ENCODE data around the gene KRT35. TPM values are rescaled to one million over a fixed set of nuclear protein-coding genes. Genes with fewer than 3 reads are reported as not detected.

Gene KRT35
- total RNA-seq, 1 experiment from 2014 or later, result not detected

DNA sequence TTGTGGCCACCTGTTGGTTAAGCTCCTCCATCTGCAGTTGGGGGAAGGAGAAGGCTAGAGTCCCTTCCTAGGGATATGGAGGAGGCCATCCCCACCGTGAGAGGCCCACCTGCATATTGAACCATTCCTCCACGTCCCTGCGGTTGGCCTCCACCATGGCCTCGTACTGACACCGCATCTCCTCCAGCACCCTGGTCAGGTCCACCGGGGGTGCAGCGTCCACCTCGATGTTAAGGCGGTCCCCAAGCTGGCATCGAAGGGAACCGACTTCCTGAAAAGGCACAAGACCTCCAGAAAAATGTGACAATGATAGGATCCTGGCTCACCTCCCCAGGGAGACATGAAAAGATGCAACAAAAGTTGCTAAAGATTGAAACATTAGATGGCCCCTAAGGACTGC lies 16.8 kb downstream of the KRT35 start:
- Histone ChIP-seq H3K9me2 (ENCODE audit: insufficient read depth) (no peaks in the 10 kb centered on the region), H3K27ac (ENCODE audit: low read depth, low read length) (peak overlapping the region; percentile 55; the same call in 1 of the 2 replicates), H3K4me3 (replicated peaks in 1 of 2; ENCODE audit: low read depth in 1 of 2, low read length in 2 of 2) (no peak overlapping the region), H3K4me1 (ENCODE audit: control insufficient read depth in 1 of 2, insufficient read depth in 2 of 2, low read length in 2 of 2) (peaks cover 15 to 26% of the 10 kb centered on the region in 2 experiments), H4K20me1 (ENCODE audit: insufficient read depth) (no peaks in the 10 kb centered on the region), H3K9ac (ENCODE audit: low read length) (peak overlapping the region; percentile 43), H3K4me2 (ENCODE audit: low read length) (peak overlapping the region; percentile 70), H3K36me3 (ENCODE audit: control insufficient read depth in 1 of 2, insufficient read depth in 2 of 2, low read length in 2 of 2) (no peaks in the 10 kb centered on the region), H3K79me2 (ENCODE audit: insufficient read depth, low read length) (no peaks in the 10 kb centered on the region), H2AFZ (ENCODE audit: low read depth, low read length, poor library complexity, severe bottlenecking) (no peak overlapping the region), H3K27me3 (ENCODE audit: insufficient read depth, low read length) (no peaks in the 10 kb centered on the region), H3K9me3 (ENCODE audit: control insufficient read depth in 1 of 2, insufficient read depth in 1 of 2, low read depth in 1 of 2, low read length in 2 of 2) (peaks cover 3 to 7% of the 10 kb centered on the region in 2 experiments; a peak in 1 of 4 replicates)
- BruUV-seq (replicated peaks), result no TSS peak
- TF ChIP-seq YY1 (IDR thresholded peaks at IDR 0.05; ENCODE audit: extremely low read depth, insufficient replicate concordance, low read depth, low read length) (no peak), POLR2A (IDR thresholded peaks at IDR 0.05; ENCODE audit: borderline replicate concordance, extremely low read depth, insufficient read depth, insufficient read length) (no peak), CBX3 (IDR thresholded peaks at IDR 0.05; ENCODE audit: low read depth) (no peak), TCF7L2 (IDR thresholded peaks at IDR 0.05; ENCODE audit: borderline replicate concordance, extremely low read depth, insufficient read depth, insufficient read length) (no peak), ZFX (IDR thresholded peaks at IDR 0.05) (no peak), JUND (IDR thresholded peaks at IDR 0.05) (no peak), SP1 (IDR thresholded peaks at IDR 0.05; ENCODE audit: low read depth) (no peak), EZH2phosphoT487 (IDR thresholded peaks at IDR 0.05; ENCODE audit: borderline replicate concordance) (no peak), ELF1 (IDR thresholded peaks at IDR 0.05; ENCODE audit: borderline replicate concordance, low read depth) (no peak), SRF (IDR thresholded peaks at IDR 0.05; ENCODE audit: low read depth) (no peak), FOSL1 (IDR thresholded peaks at IDR 0.05; ENCODE audit: low read depth) (no peak), SIN3A (IDR thresholded peaks at IDR 0.05; ENCODE audit: low read depth) (no peak), RAD21 (IDR thresholded peaks at IDR 0.05; ENCODE audit: low read depth) (no peak), POLR2AphosphoS5 (IDR thresholded peaks at IDR 0.05; ENCODE audit: low read depth, low read length) (no peak)
- TF ChIP-seq, protein P1, sequence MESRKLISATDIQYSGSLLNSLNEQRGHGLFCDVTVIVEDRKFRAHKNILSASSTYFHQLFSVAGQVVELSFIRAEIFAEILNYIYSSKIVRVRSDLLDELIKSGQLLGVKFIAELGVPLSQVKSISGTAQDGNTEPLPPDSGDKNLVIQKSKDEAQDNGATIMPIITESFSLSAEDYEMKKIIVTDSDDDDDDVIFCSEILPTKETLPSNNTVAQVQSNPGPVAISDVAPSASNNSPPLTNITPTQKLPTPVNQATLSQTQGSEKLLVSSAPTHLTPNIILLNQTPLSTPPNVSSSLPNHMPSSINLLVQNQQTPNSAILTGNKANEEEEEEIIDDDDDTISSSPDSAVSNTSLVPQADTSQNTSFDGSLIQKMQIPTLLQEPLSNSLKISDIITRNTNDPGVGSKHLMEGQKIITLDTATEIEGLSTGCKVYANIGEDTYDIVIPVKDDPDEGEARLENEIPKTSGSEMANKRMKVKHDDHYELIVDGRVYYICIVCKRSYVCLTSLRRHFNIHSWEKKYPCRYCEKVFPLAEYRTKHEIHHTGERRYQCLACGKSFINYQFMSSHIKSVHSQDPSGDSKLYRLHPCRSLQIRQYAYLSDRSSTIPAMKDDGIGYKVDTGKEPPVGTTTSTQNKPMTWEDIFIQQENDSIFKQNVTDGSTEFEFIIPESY (IDR thresholded peaks at IDR 0.05; ENCODE audit: extremely low read depth, insufficient replicate concordance, low read length), result no peak
- TF ChIP-seq, protein P2, sequence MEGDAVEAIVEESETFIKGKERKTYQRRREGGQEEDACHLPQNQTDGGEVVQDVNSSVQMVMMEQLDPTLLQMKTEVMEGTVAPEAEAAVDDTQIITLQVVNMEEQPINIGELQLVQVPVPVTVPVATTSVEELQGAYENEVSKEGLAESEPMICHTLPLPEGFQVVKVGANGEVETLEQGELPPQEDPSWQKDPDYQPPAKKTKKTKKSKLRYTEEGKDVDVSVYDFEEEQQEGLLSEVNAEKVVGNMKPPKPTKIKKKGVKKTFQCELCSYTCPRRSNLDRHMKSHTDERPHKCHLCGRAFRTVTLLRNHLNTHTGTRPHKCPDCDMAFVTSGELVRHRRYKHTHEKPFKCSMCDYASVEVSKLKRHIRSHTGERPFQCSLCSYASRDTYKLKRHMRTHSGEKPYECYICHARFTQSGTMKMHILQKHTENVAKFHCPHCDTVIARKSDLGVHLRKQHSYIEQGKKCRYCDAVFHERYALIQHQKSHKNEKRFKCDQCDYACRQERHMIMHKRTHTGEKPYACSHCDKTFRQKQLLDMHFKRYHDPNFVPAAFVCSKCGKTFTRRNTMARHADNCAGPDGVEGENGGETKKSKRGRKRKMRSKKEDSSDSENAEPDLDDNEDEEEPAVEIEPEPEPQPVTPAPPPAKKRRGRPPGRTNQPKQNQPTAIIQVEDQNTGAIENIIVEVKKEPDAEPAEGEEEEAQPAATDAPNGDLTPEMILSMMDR (IDR thresholded peaks at IDR 0.05 in 2 of 3, conservative IDR thresholded peaks at IDR 0.05 in 1 of 3; ENCODE audit: borderline replicate concordance in 1 of 3, insufficient read depth in 1 of 3, low read depth in 2 of 3, low read length in 2 of 3), result no peak
- TF ChIP-seq, protein P3, sequence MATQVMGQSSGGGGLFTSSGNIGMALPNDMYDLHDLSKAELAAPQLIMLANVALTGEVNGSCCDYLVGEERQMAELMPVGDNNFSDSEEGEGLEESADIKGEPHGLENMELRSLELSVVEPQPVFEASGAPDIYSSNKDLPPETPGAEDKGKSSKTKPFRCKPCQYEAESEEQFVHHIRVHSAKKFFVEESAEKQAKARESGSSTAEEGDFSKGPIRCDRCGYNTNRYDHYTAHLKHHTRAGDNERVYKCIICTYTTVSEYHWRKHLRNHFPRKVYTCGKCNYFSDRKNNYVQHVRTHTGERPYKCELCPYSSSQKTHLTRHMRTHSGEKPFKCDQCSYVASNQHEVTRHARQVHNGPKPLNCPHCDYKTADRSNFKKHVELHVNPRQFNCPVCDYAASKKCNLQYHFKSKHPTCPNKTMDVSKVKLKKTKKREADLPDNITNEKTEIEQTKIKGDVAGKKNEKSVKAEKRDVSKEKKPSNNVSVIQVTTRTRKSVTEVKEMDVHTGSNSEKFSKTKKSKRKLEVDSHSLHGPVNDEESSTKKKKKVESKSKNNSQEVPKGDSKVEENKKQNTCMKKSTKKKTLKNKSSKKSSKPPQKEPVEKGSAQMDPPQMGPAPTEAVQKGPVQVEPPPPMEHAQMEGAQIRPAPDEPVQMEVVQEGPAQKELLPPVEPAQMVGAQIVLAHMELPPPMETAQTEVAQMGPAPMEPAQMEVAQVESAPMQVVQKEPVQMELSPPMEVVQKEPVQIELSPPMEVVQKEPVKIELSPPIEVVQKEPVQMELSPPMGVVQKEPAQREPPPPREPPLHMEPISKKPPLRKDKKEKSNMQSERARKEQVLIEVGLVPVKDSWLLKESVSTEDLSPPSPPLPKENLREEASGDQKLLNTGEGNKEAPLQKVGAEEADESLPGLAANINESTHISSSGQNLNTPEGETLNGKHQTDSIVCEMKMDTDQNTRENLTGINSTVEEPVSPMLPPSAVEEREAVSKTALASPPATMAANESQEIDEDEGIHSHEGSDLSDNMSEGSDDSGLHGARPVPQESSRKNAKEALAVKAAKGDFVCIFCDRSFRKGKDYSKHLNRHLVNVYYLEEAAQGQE (IDR thresholded peaks at IDR 0.05; ENCODE audit: low read depth), result no peak
- no peak for ATAC-seq
- ChIA-PET POLR2A (no interaction called here), RAD21 (ENCODE audit: low non-redundant PET in 1 of 2, low total read pairs in 2 of 2, uncharacterized antibody in 2 of 2, unreplicated experiment in 2 of 2) (no interaction called here), CTCF (no interaction called here)
- DNase-seq (ENCODE audit: low read depth, low spot score), result no peak
- intact Hi-C loops (cut with micrococcal nuclease), result no loop called here

Measured in HCT116 (cell line).